Cardiac muscle cell (in vitro differentiated cells and primary cell): Measurements from ENCODE around the gene HS6ST2. TPM values are rescaled to one million over a fixed set of nuclear protein-coding genes. Genes with fewer than 3 reads are reported as not detected.
A peak's percentile ranks its signal among the peaks of the same experiment; 100 is the strongest.

Experiments
- DNase-seq, 2 donors: peaks; one replicate each; pipeline versions ENCODE4 v3.0.0 to v3.0.0-alpha.2; 2010 to 2017; ENCODE audit warnings: low read depth in 1 of 2, low spot score in 1 of 2
- H3K27ac ChIP-seq: fragments of 200-600 bp; sonication (generic); 2 replicates; pipeline ENCODE4 v1.5.1; 2016
- H3K27me3 ChIP-seq: fragments of 200-600 bp; sonication (generic); 2 replicates; pipeline ENCODE4 v1.6.0; 2016; ENCODE audit warnings: control low read depth
- H3K36me3 ChIP-seq: fragments of 200-600 bp; sonication (generic); 2 replicates; pipeline ENCODE4 v1.5.1; 2016; ENCODE audit warnings: control low read depth
- H3K4me1 ChIP-seq: fragments of 200-600 bp; sonication (generic); 2 replicates; pipeline ENCODE4 v1.8.1; 2017; ENCODE audit warnings: low read depth, mild to moderate bottlenecking, mixed run types
- H3K4me3 ChIP-seq: fragments of 200-600 bp; sonication (generic); 2 replicates; pipeline ENCODE4 v1.5.1; 2016; ENCODE audit warnings: mild to moderate bottlenecking
- H3K9me3 ChIP-seq: fragments of 200-600 bp; sonication (generic); 2 replicates; pipeline ENCODE4 v1.5.1; 2017; ENCODE audit warnings: low read depth, mild to moderate bottlenecking, control low read depth
- polyA plus RNA-seq: library from polyadenylated mRNA; unstranded; fragments of >200 nt; fragmentation: Nextera tagmentation; extraction: Ambion mirVana; gene quantifications from 2 replicates; pipeline ENCODE4 v1.2.1, GENCODE V29; 2016
- total RNA-seq: library from RNA; depleted of rRNA; stranded (reverse); fragments of >200 nt; gene quantifications from 2 replicates; pipeline ENCODE4 v1.2.3, GENCODE V29; 2016
- TF ChIP-seq, protein P1 (sequence below): IDR thresholded peaks from 2 replicates; pipeline ENCODE4 v1.5.1; 2012; ENCODE audit warnings: low read depth, mild to moderate bottlenecking, low read length

The HS6ST2 gene
- total and polyA plus RNA-seq, 2 experiments from 2014 or later: 15.5 to 27.1 TPM

DNA sequence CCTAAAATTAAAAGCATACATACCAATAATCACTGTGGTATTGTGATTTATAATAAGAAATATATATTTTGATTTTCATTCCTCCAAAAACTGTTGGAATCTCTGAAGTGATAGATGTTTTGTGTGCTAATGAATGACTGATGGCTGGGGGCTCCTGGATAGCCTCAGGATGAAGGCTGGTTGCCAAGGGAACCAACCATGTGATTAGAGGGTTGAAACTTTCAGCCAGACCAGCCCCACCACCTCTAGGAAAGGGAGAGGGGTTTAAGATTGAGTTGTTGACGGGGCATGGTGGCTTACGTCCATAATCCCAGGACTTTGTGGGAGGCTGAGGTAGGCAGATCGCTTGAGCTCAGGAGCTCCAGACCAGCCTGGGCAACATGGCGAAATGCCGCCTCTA lies 34.0 kb downstream of the HS6ST2 start:
- no peaks in the 10 kb centered on the region for H3K4me1 ChIP-seq
- H3K4me3 ChIP-seq: no peak overlapping the region

DNA sequence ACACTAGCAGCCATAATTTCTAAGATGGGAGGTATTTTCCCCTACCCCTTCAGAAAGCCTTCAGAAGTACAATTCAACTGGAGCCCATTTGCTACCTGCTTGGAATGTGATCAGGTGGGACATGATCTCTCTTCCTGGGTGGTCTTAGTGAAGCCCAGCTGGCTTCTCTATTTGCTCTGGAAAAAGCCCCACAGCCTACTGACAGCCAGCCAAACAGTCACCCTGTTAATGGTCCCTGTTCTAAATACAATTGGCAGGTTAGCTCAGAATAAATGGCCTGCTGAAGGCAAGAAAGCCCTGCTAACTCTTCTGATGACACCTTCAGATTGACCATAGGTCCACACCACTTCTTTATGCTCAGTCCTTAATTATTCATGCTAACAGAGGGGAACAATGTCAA lies 39.9 kb downstream of the HS6ST2 start:
- DNase-seq: no peak
- TF ChIP-seq, protein P1, sequence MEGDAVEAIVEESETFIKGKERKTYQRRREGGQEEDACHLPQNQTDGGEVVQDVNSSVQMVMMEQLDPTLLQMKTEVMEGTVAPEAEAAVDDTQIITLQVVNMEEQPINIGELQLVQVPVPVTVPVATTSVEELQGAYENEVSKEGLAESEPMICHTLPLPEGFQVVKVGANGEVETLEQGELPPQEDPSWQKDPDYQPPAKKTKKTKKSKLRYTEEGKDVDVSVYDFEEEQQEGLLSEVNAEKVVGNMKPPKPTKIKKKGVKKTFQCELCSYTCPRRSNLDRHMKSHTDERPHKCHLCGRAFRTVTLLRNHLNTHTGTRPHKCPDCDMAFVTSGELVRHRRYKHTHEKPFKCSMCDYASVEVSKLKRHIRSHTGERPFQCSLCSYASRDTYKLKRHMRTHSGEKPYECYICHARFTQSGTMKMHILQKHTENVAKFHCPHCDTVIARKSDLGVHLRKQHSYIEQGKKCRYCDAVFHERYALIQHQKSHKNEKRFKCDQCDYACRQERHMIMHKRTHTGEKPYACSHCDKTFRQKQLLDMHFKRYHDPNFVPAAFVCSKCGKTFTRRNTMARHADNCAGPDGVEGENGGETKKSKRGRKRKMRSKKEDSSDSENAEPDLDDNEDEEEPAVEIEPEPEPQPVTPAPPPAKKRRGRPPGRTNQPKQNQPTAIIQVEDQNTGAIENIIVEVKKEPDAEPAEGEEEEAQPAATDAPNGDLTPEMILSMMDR: no peak
- no peak overlapping the region for H3K4me3 ChIP-seq
- no peak overlapping the region for H3K27ac ChIP-seq
- H3K36me3 ChIP-seq: no peaks in the 10 kb centered on the region
- no peaks in the 10 kb centered on the region for H3K27me3 ChIP-seq
- H3K4me1 ChIP-seq: no peaks in the 10 kb centered on the region
- H3K9me3 ChIP-seq: no peaks in the 10 kb centered on the region

More for the DNA sequence above, 34.0 kb downstream of the HS6ST2 start:
- H3K9me3 ChIP-seq: no peaks in the 10 kb centered on the region
- TF ChIP-seq, protein P1: no peak
- H3K27ac ChIP-seq: no peak overlapping the region
- no peaks in the 10 kb centered on the region for H3K36me3 ChIP-seq
- DNase-seq: no peak
- no peaks in the 10 kb centered on the region for H3K27me3 ChIP-seq

DNA sequence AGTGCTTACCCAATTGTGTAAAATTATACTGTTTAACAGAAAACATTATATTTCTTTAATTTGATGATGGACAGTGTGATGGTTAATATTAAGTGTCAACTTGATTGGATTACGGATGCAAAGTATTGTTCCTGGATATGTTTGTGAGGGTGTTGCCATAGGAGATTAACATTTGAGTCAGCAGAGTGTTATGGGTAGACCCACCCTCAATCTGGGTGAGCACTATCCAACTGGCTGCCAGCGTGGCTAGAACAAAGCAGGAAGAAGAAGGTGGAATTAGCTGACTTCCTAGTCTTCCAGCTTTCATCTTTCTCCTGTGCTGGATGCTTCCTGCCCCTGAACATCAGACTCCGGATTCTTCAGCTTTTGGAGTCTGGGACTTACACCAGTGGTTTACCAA lies 42.1 kb downstream of the HS6ST2 start:
- no peaks in the 10 kb centered on the region for H3K36me3 ChIP-seq
- no peaks in the 10 kb centered on the region for H3K4me1 ChIP-seq
- TF ChIP-seq, protein P1: no peak
- no peak overlapping the region for H3K27ac ChIP-seq
- DNase-seq: no peak
- H3K27me3 ChIP-seq: no peaks in the 10 kb centered on the region
- no peak overlapping the region for H3K4me3 ChIP-seq
- no peaks in the 10 kb centered on the region for H3K9me3 ChIP-seq

DNA sequence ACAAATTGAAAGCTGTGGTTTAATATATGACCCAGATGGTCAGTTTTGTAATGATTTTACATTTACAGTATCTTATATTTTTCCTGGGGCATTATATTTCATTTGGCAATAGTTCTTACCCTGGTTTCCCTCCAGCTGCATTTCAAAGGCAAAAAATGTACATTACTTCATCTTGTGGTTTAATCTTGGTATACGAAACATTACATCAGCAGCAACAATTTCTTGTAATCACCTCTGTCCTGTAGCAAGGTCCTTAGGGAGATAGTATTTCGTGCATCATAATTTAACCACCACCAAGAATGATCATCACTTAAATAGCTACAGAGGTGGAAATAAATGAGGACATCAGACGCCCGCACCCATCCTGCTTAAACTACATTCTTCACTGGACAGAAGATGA lies 48.8 kb downstream of the HS6ST2 start:
- TF ChIP-seq, protein P1: no peak
- H3K9me3 ChIP-seq: no peaks in the 10 kb centered on the region
- H3K4me3 ChIP-seq: no peak overlapping the region
- DNase-seq: peak in 1 of 2 donors; percentile 73
- H3K27ac ChIP-seq: no peak overlapping the region
- no peaks in the 10 kb centered on the region for H3K27me3 ChIP-seq
- H3K36me3 ChIP-seq: no peaks in the 10 kb centered on the region
- no peaks in the 10 kb centered on the region for H3K4me1 ChIP-seq

DNA sequence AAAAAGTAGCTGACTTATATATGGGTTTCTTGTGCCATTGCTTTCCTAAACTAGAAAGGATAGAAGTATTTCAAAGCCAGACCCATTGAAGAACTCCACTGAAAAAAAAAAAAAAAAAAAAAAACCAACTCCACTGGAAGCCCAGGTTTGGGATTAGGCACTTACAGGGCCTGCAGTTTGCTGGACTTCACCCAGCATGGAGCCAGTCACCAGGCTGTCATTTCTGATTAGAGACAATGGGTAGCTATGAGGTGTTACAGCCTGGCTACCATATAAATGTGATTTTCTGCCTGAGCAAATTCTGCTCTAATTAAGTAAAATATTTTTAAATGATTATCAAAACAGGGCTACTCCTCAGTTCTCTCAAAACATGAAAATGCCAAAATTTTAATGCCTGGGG lies 49.5 kb downstream of the HS6ST2 start:
- TF ChIP-seq, protein P1: no peak
- Histone ChIP-seq H3K4me3 (no peak overlapping the region), H3K27ac (no peak overlapping the region), H3K27me3 (no peaks in the 10 kb centered on the region), H3K36me3 (no peaks in the 10 kb centered on the region), H3K4me1 (no peaks in the 10 kb centered on the region), H3K9me3 (no peaks in the 10 kb centered on the region)
- no peak for DNase-seq

DNA sequence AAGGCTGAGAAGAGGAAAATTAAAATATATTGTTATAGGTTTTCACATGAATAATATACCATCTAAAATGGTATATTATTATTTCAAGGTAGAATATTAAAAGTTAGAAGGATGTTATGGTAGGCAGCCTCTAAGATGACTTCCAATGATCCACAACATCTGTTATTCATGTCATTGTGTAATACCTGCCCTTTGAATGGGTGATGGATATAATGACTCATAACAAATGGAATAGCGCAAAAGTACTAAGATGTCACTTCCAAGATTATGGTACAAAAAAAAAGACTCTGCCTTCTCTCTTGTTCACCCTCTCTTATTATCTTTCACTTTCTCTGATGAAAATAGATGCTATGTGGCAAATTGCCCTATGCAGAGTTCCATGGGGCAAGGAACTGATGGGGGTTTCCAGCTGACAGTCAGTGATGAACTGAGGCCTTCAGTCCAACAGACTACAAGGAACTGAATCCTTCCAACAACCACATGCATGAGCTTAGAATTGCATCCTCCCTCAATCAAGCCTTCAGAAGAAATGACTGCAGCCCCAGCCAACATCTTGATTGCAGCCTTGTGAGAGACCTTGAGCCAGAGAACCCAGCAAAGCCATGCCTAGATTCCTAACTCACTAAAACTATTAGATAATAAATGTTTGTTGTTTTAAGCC lies 57.7 kb downstream of the HS6ST2 start:
- DNase-seq: peak in 1 of 2 donors; percentile 28
- Histone ChIP-seq H3K4me1 (no peaks in the 10 kb centered on the region), H3K36me3 (no peaks in the 10 kb centered on the region), H3K9me3 (no peaks in the 10 kb centered on the region), H3K27me3 (no peaks in the 10 kb centered on the region), H3K4me3 (no peak overlapping the region), H3K27ac (no peak overlapping the region)
- TF ChIP-seq, protein P1: no peak
